Testis (tissue), 2 donors: ENCODE results near the gene OR4C3.

Experiments
- POLR2A ChIP-seq: fragments of 450-650 bp; IDR thresholded peaks from one replicate; pipeline ENCODE4 v1.6.1; 2017; ENCODE audit warnings: antibody characterized with exemption, mild to moderate bottlenecking, moderate library complexity
- TF ChIP-seq, protein P1 (sequence below), 3 experiments: fragments of 450-650 bp in 2 of 3; fragments of 200-600 bp in 1 of 3; sonication (generic) in 1 of 3; IDR thresholded peaks; one replicate each; pipeline ENCODE4 v1.5.1; 2016 to 2019; ENCODE audit warnings: antibody characterized with exemption in 3 of 3, mild to moderate bottlenecking in 2 of 3, moderate library complexity in 1 of 3

GRCh38 chr11:48307760-48308386, 16.8 kb upstream of the OR4C3 start:
- TF ChIP-seq, protein P1, sequence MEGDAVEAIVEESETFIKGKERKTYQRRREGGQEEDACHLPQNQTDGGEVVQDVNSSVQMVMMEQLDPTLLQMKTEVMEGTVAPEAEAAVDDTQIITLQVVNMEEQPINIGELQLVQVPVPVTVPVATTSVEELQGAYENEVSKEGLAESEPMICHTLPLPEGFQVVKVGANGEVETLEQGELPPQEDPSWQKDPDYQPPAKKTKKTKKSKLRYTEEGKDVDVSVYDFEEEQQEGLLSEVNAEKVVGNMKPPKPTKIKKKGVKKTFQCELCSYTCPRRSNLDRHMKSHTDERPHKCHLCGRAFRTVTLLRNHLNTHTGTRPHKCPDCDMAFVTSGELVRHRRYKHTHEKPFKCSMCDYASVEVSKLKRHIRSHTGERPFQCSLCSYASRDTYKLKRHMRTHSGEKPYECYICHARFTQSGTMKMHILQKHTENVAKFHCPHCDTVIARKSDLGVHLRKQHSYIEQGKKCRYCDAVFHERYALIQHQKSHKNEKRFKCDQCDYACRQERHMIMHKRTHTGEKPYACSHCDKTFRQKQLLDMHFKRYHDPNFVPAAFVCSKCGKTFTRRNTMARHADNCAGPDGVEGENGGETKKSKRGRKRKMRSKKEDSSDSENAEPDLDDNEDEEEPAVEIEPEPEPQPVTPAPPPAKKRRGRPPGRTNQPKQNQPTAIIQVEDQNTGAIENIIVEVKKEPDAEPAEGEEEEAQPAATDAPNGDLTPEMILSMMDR (IDR thresholded peaks at IDR 0.05) = peak; percentile 10 to 68 (median 48)
- TF ChIP-seq POLR2A = no peak
